HG03066 (cell line): ENCODE results near the gene FBXW7.
A peak's percentile ranks its signal among the peaks of the same experiment; 100 is the strongest.

Experiments used
- ATAC-seq: cut with Tn5 transposase; IDR thresholded peaks from one replicate; pipeline ENCODE4 v1.9.1; 2021; ENCODE audit warnings: low read depth; ENCODE audit not compliant: unreplicated experiment

FBXW7 gene

GRCh38 chr4:152382057-152382785 is 153.7 kb downstream of the FBXW7 start:
- ATAC-seq = no peak

GRCh38 chr4:152380919-152381318 is 155.0 kb downstream of the FBXW7 start:
- ATAC-seq = no peak

GRCh38 chr4:152380185-152380584 is 155.7 kb downstream of the FBXW7 start:
- ATAC-seq = no peak

DNA sequence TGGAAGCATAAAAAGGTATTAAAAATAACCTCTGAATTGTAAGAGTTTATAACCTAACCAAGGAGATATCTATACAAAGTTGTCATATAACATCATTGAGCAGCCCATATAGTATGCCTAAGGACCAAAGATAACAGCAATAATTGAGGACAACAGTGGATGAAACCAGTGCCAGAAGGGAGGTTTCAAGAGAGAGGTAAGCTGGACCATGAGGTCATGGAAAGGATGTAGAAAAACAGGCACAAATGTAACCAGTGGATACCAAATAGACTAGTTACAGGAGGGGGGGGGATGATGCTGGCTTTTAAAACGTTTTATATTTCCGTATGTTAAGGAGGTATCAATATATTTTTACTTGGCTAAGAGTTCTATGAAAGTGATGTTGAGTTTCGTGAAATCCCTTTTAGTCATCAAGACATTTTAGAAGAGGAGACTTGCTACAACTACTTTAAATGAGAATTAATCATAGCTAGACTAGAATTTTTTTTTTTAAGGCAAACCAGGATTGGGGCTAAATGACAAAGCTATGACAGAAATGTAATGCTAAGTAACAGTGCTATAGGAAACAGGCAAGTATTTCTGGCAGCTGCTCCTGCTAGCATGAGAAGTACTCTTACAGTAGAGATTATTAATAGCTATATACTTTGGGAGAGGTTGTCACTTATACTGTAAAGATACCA is 161.1 kb downstream of the FBXW7 start:
- no peak for ATAC-seq

- ATAC-seq = no peak
Measured at GRCh38 chr4:152374153-152374552, 161.7 kb downstream of the FBXW7 start.

DNA sequence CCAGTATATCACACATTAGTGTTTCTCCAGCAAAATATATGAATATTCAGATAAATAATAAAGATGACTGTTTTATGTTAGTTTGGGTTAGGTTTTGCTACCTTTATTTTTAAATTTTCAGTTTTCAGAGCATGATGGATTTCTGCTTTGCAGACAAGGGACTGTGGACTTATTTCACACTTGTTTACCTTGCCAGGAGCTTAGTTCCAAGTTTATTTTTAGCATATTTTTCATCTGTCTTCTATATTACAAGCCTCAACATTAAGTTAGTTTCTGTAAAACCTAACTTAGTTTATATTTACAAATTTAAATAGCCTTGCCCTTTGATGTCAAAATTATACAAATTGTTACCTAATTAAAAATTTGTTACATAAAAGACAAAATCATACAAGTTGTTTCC is 163.4 kb downstream of the FBXW7 start:
- no peak for ATAC-seq

DNA sequence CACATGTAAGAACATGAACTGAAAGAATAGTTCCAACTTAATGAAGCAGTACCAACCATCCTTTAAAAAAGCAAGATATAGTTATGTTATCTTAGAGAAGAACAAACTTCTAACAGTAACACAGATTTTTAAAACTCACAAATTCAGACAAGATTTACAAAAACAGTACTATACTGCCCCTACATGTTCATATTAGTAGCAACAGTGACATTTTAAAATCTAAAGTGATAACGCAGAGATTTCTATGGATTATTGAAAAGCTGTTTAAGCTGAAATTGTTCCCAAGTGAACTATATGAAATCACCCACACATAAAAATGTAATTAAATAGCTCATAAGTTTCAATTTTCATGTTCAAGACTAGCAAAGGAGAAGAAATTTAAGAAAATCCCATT is 166.0 kb downstream of the FBXW7 start:
- ATAC-seq = no peak

- ATAC-seq = no peak
Measured at GRCh38 chr4:152369203-152369901, 166.5 kb downstream of the FBXW7 start.

GRCh38 chr4:152368001-152368400 is 167.9 kb downstream of the FBXW7 start:
- no peak for ATAC-seq

GRCh38 chr4:152364883-152365282 is 171.0 kb downstream of the FBXW7 start:
- peak; percentile 45 for ATAC-seq

DNA sequence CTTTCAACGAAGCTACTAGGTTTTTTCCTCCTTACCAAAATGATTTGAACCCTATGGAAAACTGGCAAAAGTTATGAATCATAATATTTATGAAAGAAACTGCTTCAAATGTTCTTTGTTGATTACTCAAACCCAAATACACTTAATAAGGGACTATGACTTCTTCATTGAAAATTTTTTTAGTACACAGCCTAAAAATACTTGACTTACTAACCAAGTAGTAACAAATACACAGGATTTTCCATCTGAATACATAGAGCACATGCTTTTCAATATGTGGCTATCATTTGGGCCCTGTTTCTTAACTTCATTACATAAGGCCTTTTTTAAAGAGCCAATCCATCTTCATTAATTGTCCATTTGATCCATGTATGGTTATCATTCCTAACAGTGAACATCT is 171.5 kb downstream of the FBXW7 start:
- no peak for ATAC-seq

GRCh38 chr4:152363904-152364303 is 172.0 kb downstream of the FBXW7 start:
- ATAC-seq = no peak

GRCh38 chr4:152363086-152363485 is 172.8 kb downstream of the FBXW7 start:
- no peak for ATAC-seq

DNA sequence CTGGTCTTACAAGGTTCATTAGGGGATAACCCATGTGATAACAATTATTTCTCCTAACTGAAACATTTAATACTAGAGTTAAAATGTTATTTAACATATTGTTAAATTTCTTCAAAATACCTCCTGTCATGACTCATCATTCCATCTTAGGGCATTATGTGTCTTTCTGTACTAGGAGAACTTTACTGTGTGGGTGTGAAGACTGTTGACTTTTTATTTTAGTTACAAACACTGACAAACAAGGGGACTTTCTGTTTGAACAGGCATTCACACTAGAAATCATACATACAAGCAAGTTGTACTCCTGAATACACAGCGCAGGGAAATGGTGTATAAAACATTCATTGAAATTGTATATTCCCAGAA is 175.9 kb downstream of the FBXW7 start:
- peak; percentile 36 for ATAC-seq

DNA sequence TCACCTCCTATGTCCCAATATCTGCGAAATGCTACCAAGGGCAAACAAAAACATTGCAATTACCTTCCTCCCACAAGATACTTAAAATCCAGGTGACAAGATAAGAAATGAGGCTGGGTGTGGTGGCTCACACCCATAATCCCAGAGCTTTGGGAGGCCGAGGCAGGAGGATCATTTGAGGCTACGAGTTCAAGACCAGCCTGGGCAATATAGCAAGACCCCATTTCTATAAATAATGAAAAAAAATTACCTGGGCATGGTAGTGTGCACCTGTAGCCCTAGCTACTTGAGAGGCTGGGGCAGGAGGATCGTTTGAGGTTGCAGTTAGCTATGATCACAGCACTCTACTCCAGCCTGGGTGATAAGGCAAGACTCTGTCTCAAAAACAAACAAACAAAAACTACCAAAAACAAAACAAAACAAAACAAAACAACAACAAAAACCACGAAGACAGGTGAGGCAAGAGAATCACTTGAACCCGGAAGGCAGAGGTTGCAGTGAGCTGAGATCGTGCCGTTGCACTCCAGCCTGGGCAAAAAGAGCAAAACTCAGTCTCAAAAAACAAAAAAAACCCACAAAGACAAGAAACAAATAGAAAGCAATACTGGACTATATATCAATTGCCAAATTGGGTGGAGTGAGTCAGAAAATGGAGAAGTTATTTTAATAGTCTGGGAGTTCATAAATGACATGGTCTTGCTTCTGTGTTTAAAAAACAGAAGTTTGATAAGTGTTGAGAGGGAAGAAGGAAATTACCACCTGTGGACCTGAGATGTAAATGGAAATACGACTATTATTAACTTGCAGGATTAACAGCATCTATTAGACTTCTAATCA is 176.5 kb downstream of the FBXW7 start:
- peak; percentile 49 for ATAC-seq

DNA sequence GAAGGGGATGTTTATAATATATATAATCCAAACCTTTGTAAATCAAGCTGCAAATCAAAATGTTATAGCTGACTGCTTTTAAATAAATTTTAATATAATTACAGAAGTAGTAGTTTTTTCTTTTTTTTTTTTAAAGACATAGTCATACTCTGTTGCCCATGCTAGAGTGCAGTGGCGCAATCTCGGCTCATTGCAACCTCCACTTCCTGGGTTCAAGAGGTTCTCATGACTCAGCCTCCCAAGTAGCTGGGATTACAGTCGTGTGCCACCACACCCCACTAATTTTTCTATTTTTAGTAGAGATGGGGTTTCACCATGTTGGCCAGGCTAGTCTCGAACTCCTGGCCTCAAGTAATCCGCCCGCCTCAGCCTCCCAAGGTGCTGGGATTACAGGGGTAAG is 178.7 kb downstream of the FBXW7 start:
- no peak for ATAC-seq

GRCh38 chr4:152356428-152357034 is 179.4 kb downstream of the FBXW7 start:
- ATAC-seq = no peak

GRCh38 chr4:152352622-152353116 is 183.2 kb downstream of the FBXW7 start:
- ATAC-seq = peak; percentile 68

- ATAC-seq = peak; percentile 14
Measured at GRCh38 chr4:152352215-152352614, 183.7 kb downstream of the FBXW7 start.

DNA sequence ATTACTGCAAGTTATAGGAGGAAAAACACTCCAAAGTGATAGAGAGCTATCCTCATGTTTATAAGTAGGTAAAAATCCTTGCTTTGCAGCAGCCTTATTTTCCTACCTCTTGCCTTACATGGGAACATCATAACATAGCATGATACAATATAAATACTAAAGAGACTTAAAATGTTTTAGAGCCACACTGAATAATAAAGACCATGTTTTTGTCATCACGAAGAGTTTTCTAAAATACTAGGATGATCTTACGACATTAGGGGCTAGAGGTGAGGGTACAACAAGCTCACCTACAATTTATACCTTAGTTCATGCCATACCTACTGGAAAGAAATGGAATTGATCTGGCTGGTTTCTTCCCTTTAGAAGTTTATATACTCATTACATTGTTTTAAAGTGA is 184.8 kb downstream of the FBXW7 start:
- ATAC-seq = no peak
